ENCODE data around the gene REST. TPM values are rescaled to one million over a fixed set of nuclear protein-coding genes. Genes with fewer than 3 reads are reported as not detected.
A peak's percentile ranks its signal among the peaks of the same experiment; 100 is the strongest.

Gene REST
- total RNA-seq, 1 donor from 2014 or later: 47.9 TPM

GRCh38 chr4:56976837-56977320 lies 69.2 kb downstream of the REST start:
- DNase-seq (ENCODE audit: extremely low read depth, low read depth, low spot score): no peak

- peak; percentile 99 for DNase-seq (ENCODE audit: extremely low read depth, low read depth, low spot score)
These were observed 69.8 kb downstream of the REST start, which contains the start of gene NOA1 for GRCh38 chr4:56977321-56978012. TSS of gene NOA1 (minus strand) at chr4:56977606. CDS start at chr4:56977585, 21 bp downstream.

GRCh38 chr4:56978750-56979303 lies 71.1 kb downstream of the REST start, which contains the start of gene POLR2B:
TSS of gene POLR2B (plus strand) at chr4:56978896. CDS start at chr4:56978986, 90 bp downstream.
- peak; percentile 81 for DNase-seq (ENCODE audit: extremely low read depth, low read depth, low spot score)

GRCh38 chr4:56979421-56980072 lies 71.8 kb downstream of the REST start:
- DNase-seq (ENCODE audit: extremely low read depth, low read depth, low spot score): no peak

- peak; percentile 72 for DNase-seq (ENCODE audit: extremely low read depth, low read depth, low spot score)
These were observed 74.1 kb downstream of the REST start for GRCh38 chr4:56981795-56982201.

- no peak for DNase-seq (ENCODE audit: extremely low read depth, low read depth, low spot score)
These were observed 78.5 kb downstream of the REST start for GRCh38 chr4:56986192-56986591.

- DNase-seq (ENCODE audit: extremely low read depth, low read depth, low spot score): no peak
These were observed 79.3 kb downstream of the REST start for GRCh38 chr4:56986952-56987351.

- no peak for DNase-seq (ENCODE audit: extremely low read depth, low read depth, low spot score)
These were observed 82.6 kb downstream of the REST start for GRCh38 chr4:56990109-56990905.

GRCh38 chr4:56995525-56995924 lies 87.8 kb downstream of the REST start:
- peak; percentile 64 for DNase-seq (ENCODE audit: extremely low read depth, low read depth, low spot score)

GRCh38 chr4:56999751-57000150 lies 92.1 kb downstream of the REST start:
- no peak for DNase-seq (ENCODE audit: extremely low read depth, low read depth, low spot score)

GRCh38 chr4:57013543-57014120 lies 105.9 kb downstream of the REST start:
- DNase-seq (ENCODE audit: extremely low read depth, low read depth, low spot score): no peak

Other genes with a start within 250 kb of the REST start
- gene HOPX, start 226.6 kb upstream of the REST start, total RNA-seq: 1.8 and 18.3 TPM in 2 replicates
- gene SPINK2, start 86.2 kb upstream of the REST start, total RNA-seq: not detected in 2 replicates
- gene NOA1, start 69.7 kb downstream of the REST start, total RNA-seq: 23.1 and 25.4 TPM in 2 replicates
- gene POLR2B, start 71.0 kb downstream of the REST start, total RNA-seq: 67.4 and 80.9 TPM in 2 replicates
- 2,081 and 2,270 TPM in 2 replicates for gene IGFBP7, start 202.5 kb downstream of the REST start, total RNA-seq

Data from glomerular endothelial cell (primary cell).